Measurements from ENCODE around the gene COQ2.

GRCh38 chr4:83320548-83320947, 36.0 kb upstream of the COQ2 start:
- TF ChIP-seq CTCF (IDR thresholded peaks at IDR 0.05; ENCODE audit: low read depth, low read length, poor library complexity, severe bottlenecking) (no peak), EZH2phosphoT487 (IDR thresholded peaks at IDR 0.05; ENCODE audit: borderline replicate concordance, low read length) (no peak)
